ENCODE data around the gene MEGF11. TPM values are rescaled to one million over a fixed set of nuclear protein-coding genes. Genes with fewer than 3 reads are reported as not detected.

The MEGF11 gene
- polyA plus RNA-seq, 3 donors: not detected

- no peak for DNase-seq
- Histone ChIP-seq H3K4me2 (replicated peaks; ENCODE audit: extremely low read depth, low read length, poor library complexity, severe bottlenecking) (no peak overlapping the region), H3K4me1 (ENCODE audit: control insufficient read depth in 1 of 2, insufficient read depth in 2 of 2, low read length in 2 of 2) (no peaks in the 10 kb centered on the region), H4K20me1 (ENCODE audit: insufficient read depth, low read length) (no peaks in the 10 kb centered on the region), H3K27ac (ENCODE audit: low read depth in 1 of 2, low read length in 2 of 2) (no peak overlapping the region), H3K4me3 (replicated peaks in 1 of 3; ENCODE audit: low read depth in 2 of 3, low read length in 3 of 3) (no peak overlapping the region), H3K27me3 (ENCODE audit: control insufficient read depth in 2 of 2, insufficient read depth in 2 of 2, low read length in 2 of 2) (no peaks in the 10 kb centered on the region), H3K79me2 (ENCODE audit: insufficient read depth, low read length) (no peaks in the 10 kb centered on the region), H3K36me3 (replicated peaks in 1 of 2; ENCODE audit: control insufficient read depth in 1 of 2, insufficient read depth in 2 of 2, low read length in 2 of 2) (no peaks in the 10 kb centered on the region), H3K9ac (ENCODE audit: insufficient read depth, low read length, poor library complexity, severe bottlenecking) (no peak overlapping the region), H3K9me3 (replicated peaks in 1 of 2; ENCODE audit: control insufficient read depth in 1 of 2, insufficient read depth in 1 of 2, low read length in 2 of 2) (no peaks in the 10 kb centered on the region), H2AFZ (ENCODE audit: insufficient read depth, low read depth, low read length, poor library complexity, severe bottlenecking) (no peak overlapping the region)
- no peak for TF ChIP-seq CTCF (IDR thresholded peaks at IDR 0.05)
- no peak overlapping the region for H3K4me3 Mint-ChIP-seq
- peaks cover 7% of the 10 kb centered on the region for H3K4me1 Mint-ChIP-seq
- H3K36me3 Mint-ChIP-seq: no peaks in the 10 kb centered on the region
- H3K27me3 Mint-ChIP-seq (ENCODE audit: low read depth in 3 of 3): peaks cover 0 to 6% (median 2%) of the 10 kb centered on the region in 3 donors
- intact Hi-C loops (cut with micrococcal nuclease): no loop called here
- H3K9me3 Mint-ChIP-seq: peaks cover 0 to 3% (median 0%) of the 10 kb centered on the region in 7 donors
- 36% methylated on average over 4 of the region's 5 CpGs for WGBS (ENCODE audit: insufficient coverage)
- H3K27ac Mint-ChIP-seq: no peak overlapping the region
Measured at GRCh38 chr15:66212563-66212921, 41.0 kb downstream of the MEGF11 start.

GRCh38 chr15:66211670-66212562 lies 41.6 kb downstream of the MEGF11 start:
- Histone ChIP-seq H3K9me3 (replicated peaks in 1 of 2; ENCODE audit: control insufficient read depth in 1 of 2, insufficient read depth in 1 of 2, low read length in 2 of 2) (no peaks in the 10 kb centered on the region), H3K36me3 (replicated peaks in 1 of 2; ENCODE audit: control insufficient read depth in 1 of 2, insufficient read depth in 2 of 2, low read length in 2 of 2) (no peaks in the 10 kb centered on the region), H3K4me3 (replicated peaks in 1 of 3; ENCODE audit: low read depth in 2 of 3, low read length in 3 of 3) (no peak overlapping the region), H3K9ac (ENCODE audit: insufficient read depth, low read length, poor library complexity, severe bottlenecking) (no peak overlapping the region), H3K27ac (ENCODE audit: low read depth in 1 of 2, low read length in 2 of 2) (no peak overlapping the region), H3K79me2 (ENCODE audit: insufficient read depth, low read length) (no peaks in the 10 kb centered on the region), H4K20me1 (ENCODE audit: insufficient read depth, low read length) (no peaks in the 10 kb centered on the region), H3K4me2 (replicated peaks; ENCODE audit: extremely low read depth, low read length, poor library complexity, severe bottlenecking) (no peak overlapping the region), H2AFZ (ENCODE audit: insufficient read depth, low read depth, low read length, poor library complexity, severe bottlenecking) (no peak overlapping the region), H3K4me1 (ENCODE audit: control insufficient read depth in 1 of 2, insufficient read depth in 2 of 2, low read length in 2 of 2) (no peaks in the 10 kb centered on the region), H3K27me3 (ENCODE audit: control insufficient read depth in 2 of 2, insufficient read depth in 2 of 2, low read length in 2 of 2) (no peaks in the 10 kb centered on the region)
- H3K36me3 Mint-ChIP-seq: no peaks in the 10 kb centered on the region
- intact Hi-C loops (cut with micrococcal nuclease): no loop called here
- DNase-seq: no peak
- no peak overlapping the region for H3K27ac Mint-ChIP-seq
- peaks cover 4% of the 10 kb centered on the region for H3K4me1 Mint-ChIP-seq
- WGBS (ENCODE audit: insufficient coverage): 77% methylated on average over 3 of the region's 11 CpGs
- peaks cover under 1 to 6% (median 2%) of the 10 kb centered on the region in 3 donors for H3K27me3 Mint-ChIP-seq (ENCODE audit: low read depth in 3 of 3)
- H3K9me3 Mint-ChIP-seq: peaks cover 0 to 3% (median 0%) of the 10 kb centered on the region in 7 donors
- H3K4me3 Mint-ChIP-seq: no peak overlapping the region
- TF ChIP-seq CTCF (IDR thresholded peaks at IDR 0.05): no peak
